A549 (cell line): ENCODE measurements around the gene PPP6R1. TPM values are rescaled to one million over a fixed set of nuclear protein-coding genes. Genes with fewer than 3 reads are reported as not detected.

Experiments used
- ATAC-seq, 2 experiments: fragments of 200-7000 bp in 1 of 2; fragments of >200 bp in 1 of 2; cut with Nextera tagmentation in 1 of 2; cut with Tn5 transposase in 1 of 2; 3 replicates each; pipeline versions ENCODE4 v1.8.0 to v1.9.1; 2018 to 2020; ENCODE audit warnings: mild to moderate bottlenecking in 1 of 2, moderate library complexity in 1 of 2
- CTCF ChIA-PET: fragments of 300-600 bp; sonication (Branson Sonifier 250); formaldehyde crosslinking; extraction: SDS; loops from one replicate; lab custom pipeline; 2021; ENCODE audit warnings: antibody characterized with exemption, inconsistent platforms; lab: Yijun Ruan, JAX
- POLR2A ChIA-PET: fragments of 350-600 bp; formaldehyde crosslinking; extraction: SDS; loops from one replicate; lab custom pipeline; 2021; ENCODE audit warnings: antibody characterized with exemption, inconsistent platforms; lab: Yijun Ruan, JAX
- DNase-seq, 2 experiments: peaks; one replicate each; pipeline versions ENCODE4 v3.0.0 to v3.0.0-alpha.2; 2011 to 2016; ENCODE audit warnings: low read depth in 1 of 2, low spot score in 1 of 2
- FAIRE-seq: peaks from 2 replicates; lab custom pipeline; 2011; peaks lifted over from hg19 to GRCh38; lab: Jason Lieb, UNC
- H3K27ac ChIP-seq, 2 experiments: fragments of >200 bp; sonication (Bioruptor Twin); formaldehyde crosslinking; 3 replicates each; pipeline ENCODE4 v1.5.1; 2016 to 2017
- H3K4me1 ChIP-seq: fragments of >200 bp; sonication (Bioruptor Twin); formaldehyde crosslinking; 3 replicates; pipeline ENCODE4 v1.6.1; 2016
- H3K4me2 ChIP-seq: fragments of >200 bp; sonication (Bioruptor Twin); formaldehyde crosslinking; 3 replicates; pipeline ENCODE4 v1.6.1; 2016
- H3K4me3 ChIP-seq: fragments of >200 bp; sonication (Bioruptor Twin); formaldehyde crosslinking; 3 replicates; pipeline ENCODE4 v1.5.1; 2016
- H3K9me3 ChIP-seq: fragments of >200 bp; sonication (Bioruptor Twin); formaldehyde crosslinking; 3 replicates; pipeline ENCODE4 v1.6.1; 2016
- BHLHE40 ChIP-seq: IDR thresholded peaks from 2 replicates; pipeline ENCODE4 v1.6.1; 2012; ENCODE audit warnings: low read depth, low read length, inconsistent platforms
- CBX2 ChIP-seq: fragments of 200-600 bp; sonication (generic); IDR thresholded peaks from 2 replicates; pipeline ENCODE4 v1.6.1; 2016; ENCODE audit warnings: low read depth, mild to moderate bottlenecking, borderline replicate concordance
- ESRRA ChIP-seq: fragments of 150-350 bp; IDR thresholded peaks from 2 replicates; pipeline ENCODE4 v1.6.1; 2014; ENCODE audit warnings: mild to moderate bottlenecking, low read length, borderline replicate concordance
- HDAC2 ChIP-seq: fragments of 200-600 bp; sonication (generic); IDR thresholded peaks from 2 replicates; pipeline ENCODE4 v1.6.1; 2016
- HEYL ChIP-seq: fragments of 250-450 bp; sonication (Bioruptor Pico); IDR thresholded peaks from 2 replicates; pipeline ENCODE4 v1.8.0; 2021; ENCODE audit warnings: mild to moderate bottlenecking, moderate library complexity
- JUN ChIP-seq, 2 experiments: fragments of >200 bp; sonication (Bioruptor Twin); formaldehyde crosslinking; IDR thresholded peaks; 2 replicates in 1 of 2; 3 replicates in 1 of 2; pipeline ENCODE4 v1.6.1; 2016 to 2017
- KDM1A ChIP-seq: fragments of 200-600 bp; sonication (generic); IDR thresholded peaks from 2 replicates; pipeline ENCODE4 v1.6.1; 2016; ENCODE audit warnings: low read depth, mild to moderate bottlenecking
- MAFK ChIP-seq: fragments of 450-650 bp; IDR thresholded peaks from 2 replicates; pipeline ENCODE4 v1.6.1; 2014; ENCODE audit not compliant: partially characterized antibody
- MAX ChIP-seq: IDR thresholded peaks from 2 replicates; pipeline ENCODE4 v1.6.1; 2012
- NFE2L2 ChIP-seq: fragments of 150-350 bp; conservative IDR thresholded peaks from 2 replicates; pipeline ENCODE4 v1.6.1; 2014; ENCODE audit warnings: low read length
- PHF8 ChIP-seq: fragments of 200-600 bp; sonication (generic); IDR thresholded peaks from 2 replicates; pipeline ENCODE4 v1.6.1; 2016; ENCODE audit warnings: low read depth, mild to moderate bottlenecking, antibody characterized with exemption, moderate library complexity, borderline replicate concordance
- RCOR1 ChIP-seq: fragments of 150-350 bp; IDR thresholded peaks from 2 replicates; pipeline ENCODE4 v1.6.1; 2014; ENCODE audit warnings: antibody characterized with exemption, low read length, low read depth
- RFX5 ChIP-seq: fragments of 450-650 bp; IDR thresholded peaks from 2 replicates; pipeline ENCODE4 v1.7.1; 2014; ENCODE audit warnings: antibody characterized with exemption, mild to moderate bottlenecking, moderate library complexity
- SMC3 ChIP-seq: fragments of >200 bp; sonication (Bioruptor Twin); formaldehyde crosslinking; IDR thresholded peaks from 3 replicates; pipeline ENCODE4 v1.6.1; 2018; ENCODE audit warnings: inconsistent platforms
- TP53 ChIP-seq: fragments of 250-450 bp; sonication (Bioruptor Pico); IDR thresholded peaks from 2 replicates; pipeline ENCODE4 v1.5.0; 2021; ENCODE audit warnings: mild to moderate bottlenecking, moderate library complexity
- WGBS: methylation state at CpG from one replicate; pipeline ENCODE4 v1.1.6; 2017; ENCODE audit errors: missing lambda C conversion rate; 5-methylcytosine and 5-hydroxymethylcytosine counted together
- polyA plus RNA-seq, 4 experiments: library from polyadenylated mRNA; depleted of rRNA in 3 of 4; stranded (reverse); fragments of >200 nt; fragmentation: RNase III in 1 of 4; extraction: RNeasy Plus Mini Kit Qiagen cat#74134 plus additional on column Dnase treatment in 1 of 4; gene quantifications; 2 replicates in 3 of 4; 3 replicates in 1 of 4; pipeline ENCODE4 v1.2.3, GENCODE V29; 2011 to 2017
- TF ChIP-seq, protein P1 (sequence below): IDR thresholded peaks from 2 replicates; pipeline ENCODE4 v1.6.1; 2012
- TF ChIP-seq, protein P2 (sequence below): fragments of 150-350 bp; IDR thresholded peaks from 2 replicates; pipeline ENCODE4 v1.6.1; 2014; ENCODE audit warnings: low read depth, mild to moderate bottlenecking, low read length

PPP6R1 gene
- polyA plus RNA-seq, 2 of the 4 experiments (the other 2 are of a cell fraction) = 42.9 to 78.0 TPM

- Histone ChIP-seq H3K9me3 (no peaks in the 10 kb centered on the region), H3K4me3 (no peak overlapping the region), H3K4me2 (no peak overlapping the region), H3K4me1 (peaks cover 13% of the 10 kb centered on the region; the same call in 1 of the 3 replicates), H3K27ac (no peak overlapping the region)
- TF ChIP-seq, protein P1, sequence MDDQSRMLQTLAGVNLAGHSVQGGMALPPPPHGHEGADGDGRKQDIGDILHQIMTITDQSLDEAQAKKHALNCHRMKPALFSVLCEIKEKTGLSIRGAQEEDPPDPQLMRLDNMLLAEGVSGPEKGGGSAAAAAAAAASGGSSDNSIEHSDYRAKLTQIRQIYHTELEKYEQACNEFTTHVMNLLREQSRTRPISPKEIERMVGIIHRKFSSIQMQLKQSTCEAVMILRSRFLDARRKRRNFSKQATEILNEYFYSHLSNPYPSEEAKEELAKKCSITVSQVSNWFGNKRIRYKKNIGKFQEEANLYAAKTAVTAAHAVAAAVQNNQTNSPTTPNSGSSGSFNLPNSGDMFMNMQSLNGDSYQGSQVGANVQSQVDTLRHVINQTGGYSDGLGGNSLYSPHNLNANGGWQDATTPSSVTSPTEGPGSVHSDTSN = no peak
- TF ChIP-seq RFX5 (no peak), RCOR1 (no peak), TP53 (no peak), SMC3 (no peak), PHF8 (no peak), KDM1A (no peak), MAX (no peak), NFE2L2 (no peak), BHLHE40 (no peak)
- ATAC-seq = peak; percentile 15 to 49; a peak in 4 of 6 replicates
- WGBS = 96% methylated on average over 9 of the region's 9 CpGs
- DNase-seq = peak in 1 of 2 experiments; percentile 51
- FAIRE-seq = no peak
- ChIA-PET POLR2A (no interaction called here), CTCF (interaction anchor here (1.1 to 10.2 kb wide), 4 partner anchors 10 to 129 kb away, joined by 3 to 152 read pairs (median 12); partner anchors contain the start of genes HSPBP1 and TMEM238)
These were observed 30.4 kb upstream of the PPP6R1 start for GRCh38 chr19:55289117-55289796.

DNA sequence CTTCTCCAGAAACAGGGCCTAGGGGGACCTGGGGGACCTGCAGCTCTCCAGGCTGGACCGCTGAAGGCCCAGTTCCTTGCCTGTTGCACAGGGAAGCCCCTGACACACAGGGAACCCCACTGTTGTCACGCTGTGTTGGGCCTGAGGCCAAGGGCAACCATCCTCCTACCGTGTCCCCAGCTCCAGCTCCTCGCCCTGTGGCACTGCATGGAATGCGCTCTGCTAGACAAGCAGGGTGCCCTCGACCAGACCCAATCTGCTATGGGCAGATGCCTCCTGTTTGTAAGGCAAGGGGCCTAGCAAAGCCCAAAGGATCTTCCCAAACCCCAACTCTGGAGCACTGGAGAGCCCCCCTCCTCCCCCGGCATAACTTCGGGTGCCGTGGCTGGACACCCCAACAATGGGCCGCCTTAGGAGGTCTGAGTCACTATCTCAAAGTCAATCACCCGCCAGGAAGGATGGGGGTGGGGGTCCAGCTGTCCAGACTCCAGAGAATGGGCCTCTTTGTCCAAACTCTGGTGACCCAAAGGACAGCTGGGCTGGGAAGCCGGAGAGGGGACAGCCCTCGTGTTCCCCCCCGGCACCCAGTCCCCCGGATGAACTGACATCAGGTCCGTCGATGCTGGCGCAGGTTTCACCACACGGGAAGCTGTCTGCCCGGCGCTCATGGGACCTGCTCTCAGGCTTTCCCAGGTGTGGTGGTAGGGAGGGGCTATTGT lies 28.7 kb upstream of the PPP6R1 start:
- FAIRE-seq (no peak), ATAC-seq (no peak), DNase-seq (no peak)
- TF ChIP-seq, protein P2, sequence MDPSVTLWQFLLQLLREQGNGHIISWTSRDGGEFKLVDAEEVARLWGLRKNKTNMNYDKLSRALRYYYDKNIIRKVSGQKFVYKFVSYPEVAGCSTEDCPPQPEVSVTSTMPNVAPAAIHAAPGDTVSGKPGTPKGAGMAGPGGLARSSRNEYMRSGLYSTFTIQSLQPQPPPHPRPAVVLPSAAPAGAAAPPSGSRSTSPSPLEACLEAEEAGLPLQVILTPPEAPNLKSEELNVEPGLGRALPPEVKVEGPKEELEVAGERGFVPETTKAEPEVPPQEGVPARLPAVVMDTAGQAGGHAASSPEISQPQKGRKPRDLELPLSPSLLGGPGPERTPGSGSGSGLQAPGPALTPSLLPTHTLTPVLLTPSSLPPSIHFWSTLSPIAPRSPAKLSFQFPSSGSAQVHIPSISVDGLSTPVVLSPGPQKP = no peak
- no peaks in the 10 kb centered on the region for H3K9me3 ChIP-seq
- no peak overlapping the region for H3K27ac ChIP-seq
- CTCF ChIA-PET = interaction anchor here (0.7 to 10.2 kb wide), 12 partner anchors 10 to 344 kb away, joined by 3 to 152 read pairs (median 4); partner anchors contain the start of gene TMEM238
- no peak overlapping the region for H3K4me2 ChIP-seq
- peaks cover 17% of the 10 kb centered on the region; the same call in 1 of the 3 replicates for H3K4me1 ChIP-seq
- POLR2A ChIA-PET = interaction anchor here (0.8 kb wide), 1 partner anchor 120 kb away, joined by 3 read pairs; no protein-coding TSS in a partner anchor
- WGBS = 93% methylated on average over 20 of the region's 21 CpGs
- H3K4me3 ChIP-seq = no peak overlapping the region

- WGBS = 82% methylated on average over 18 of the region's 18 CpGs
- H3K27ac ChIP-seq = peak overlapping the region in 1 of 2 experiments; percentile 95; a peak in 3 of 6 replicates
- peaks cover 24% of the 10 kb centered on the region for H3K4me1 ChIP-seq
- ATAC-seq = 0 out of 6 replicates have a peak, but pooled peaks of 1 of the 2 experiments have one; percentile 3
- ChIA-PET CTCF (interaction anchor here (0.5 to 10.2 kb wide), 3 partner anchors 16 to 145 kb away, joined by 3 to 152 read pairs (median 7); no protein-coding TSS in a partner anchor), POLR2A (no interaction called here)
- no peak overlapping the region for H3K4me3 ChIP-seq
- H3K9me3 ChIP-seq = no peaks in the 10 kb centered on the region
- no peak for DNase-seq
- no peak for FAIRE-seq
- peak overlapping the region; percentile 100 for H3K4me2 ChIP-seq
- TF ChIP-seq HDAC2 = no peak
- TF ChIP-seq HEYL (CRISPR knock-in tag) = no peak
- TF ChIP-seq JUN (IDR thresholded peaks at IDR 0.05) = no peak
- TF ChIP-seq ESRRA = no peak
- TF ChIP-seq CBX2 = no peak
- TF ChIP-seq MAFK = no peak
These were observed 26.5 kb upstream of the PPP6R1 start for GRCh38 chr19:55285229-55285890.
